T-helper 1 cell treated with Interleukin-12 subunit alpha and Interleukin-12 subunit beta and Interleukin-4 antibody, amounts not matched to agents 30 μg/mL and 1 μg/mL, for 36 hours (primary cell): ENCODE measurements around the gene ENPP3.

Experiments
- H3K27ac Mint-ChIP-seq: one replicate; pipeline ENCODE4 v1.8.0; 2021; ENCODE audit warnings: mild to moderate bottlenecking, mixed read lengths
- H3K27me3 Mint-ChIP-seq: one replicate; pipeline ENCODE4 v1.8.0; 2021; ENCODE audit warnings: low read depth, mixed read lengths
- H3K36me3 Mint-ChIP-seq: one replicate; pipeline ENCODE4 v1.8.0; 2021; ENCODE audit warnings: low read depth, mixed read lengths
- H3K4me1 Mint-ChIP-seq: one replicate; pipeline ENCODE4 v1.8.0; 2021; ENCODE audit warnings: low read depth, mixed read lengths
- H3K4me3 Mint-ChIP-seq: one replicate; pipeline ENCODE4 v1.8.0; 2021; ENCODE audit warnings: mild to moderate bottlenecking, moderate library complexity, mixed read lengths
- H3K9me3 Mint-ChIP-seq: one replicate; pipeline ENCODE4 v1.8.0; 2021; ENCODE audit warnings: mixed read lengths

ENPP3 gene

GRCh38 chr6:131787766-131788712, 150.9 kb downstream of the ENPP3 start:
- H3K36me3 Mint-ChIP-seq = no peaks in the 10 kb centered on the region
- H3K9me3 Mint-ChIP-seq = no peaks in the 10 kb centered on the region
- H3K27me3 Mint-ChIP-seq = no peaks in the 10 kb centered on the region
- H3K4me3 Mint-ChIP-seq = no peak overlapping the region
- peaks cover 8% of the 10 kb centered on the region for H3K4me1 Mint-ChIP-seq
- no peak overlapping the region for H3K27ac Mint-ChIP-seq

- H3K4me1 Mint-ChIP-seq = peaks cover 8% of the 10 kb centered on the region
- no peaks in the 10 kb centered on the region for H3K9me3 Mint-ChIP-seq
- no peak overlapping the region for H3K27ac Mint-ChIP-seq
These were observed 152.1 kb downstream of the ENPP3 start for GRCh38 chr6:131789219-131789618.

DNA sequence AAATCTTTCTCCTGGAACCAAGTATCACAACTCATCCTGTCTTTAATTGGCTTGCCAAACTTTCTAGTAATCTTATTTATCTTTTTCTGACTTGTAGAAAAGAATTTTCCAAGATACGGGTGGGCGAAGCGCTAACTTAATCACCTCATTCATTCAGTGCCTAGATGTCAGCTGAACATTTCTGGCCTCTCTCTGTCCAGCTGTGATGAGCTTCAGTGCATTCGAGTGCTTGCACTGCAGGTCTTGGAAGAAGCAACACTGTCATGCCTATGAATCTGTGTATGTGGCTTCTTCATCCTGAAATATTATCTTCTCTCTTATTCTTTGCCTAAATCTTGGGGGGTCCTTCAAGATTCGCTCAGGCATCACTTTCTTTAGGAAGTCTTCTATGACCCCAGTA, 154.4 kb downstream of the ENPP3 start:
- Mint-ChIP-seq H3K27ac (no peak overlapping the region), H3K27me3 (no peaks in the 10 kb centered on the region), H3K36me3 (no peaks in the 10 kb centered on the region), H3K4me3 (no peak overlapping the region), H3K9me3 (no peaks in the 10 kb centered on the region), H3K4me1 (peaks cover 8% of the 10 kb centered on the region)

More at GRCh38 chr6:131789219-131789618, 152.1 kb downstream of the ENPP3 start:
- Mint-ChIP-seq H3K27me3 (no peaks in the 10 kb centered on the region), H3K36me3 (no peaks in the 10 kb centered on the region), H3K4me3 (no peak overlapping the region)

DNA sequence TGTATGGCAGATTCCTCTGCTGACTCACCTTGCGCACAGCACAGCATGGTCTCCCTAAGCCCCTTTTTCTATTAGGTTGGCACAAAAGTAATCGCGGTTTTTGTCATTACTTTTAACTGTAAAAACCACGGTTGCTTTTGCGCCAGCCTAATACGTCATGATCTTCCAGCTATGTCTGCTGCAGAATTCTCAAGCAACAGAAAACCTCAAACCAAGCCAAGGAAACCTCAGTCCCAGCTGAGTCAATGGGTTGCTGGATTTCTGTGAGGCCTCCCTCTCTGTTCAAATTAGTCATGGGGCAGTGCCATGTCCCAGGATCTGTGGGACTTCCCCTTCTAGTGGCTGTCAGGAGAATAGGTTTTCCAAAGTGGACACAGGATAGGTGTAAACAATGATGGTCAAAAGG, 155.0 kb downstream of the ENPP3 start:
- Mint-ChIP-seq H3K27ac (no peak overlapping the region), H3K27me3 (no peaks in the 10 kb centered on the region), H3K9me3 (no peaks in the 10 kb centered on the region), H3K4me1 (peaks cover 8% of the 10 kb centered on the region), H3K36me3 (no peaks in the 10 kb centered on the region), H3K4me3 (no peak overlapping the region)

- no peaks in the 10 kb centered on the region for H3K36me3 Mint-ChIP-seq
- H3K27ac Mint-ChIP-seq = no peak overlapping the region
- no peaks in the 10 kb centered on the region for H3K4me1 Mint-ChIP-seq
- peaks cover 8% of the 10 kb centered on the region for H3K27me3 Mint-ChIP-seq
- H3K9me3 Mint-ChIP-seq = no peaks in the 10 kb centered on the region
- H3K4me3 Mint-ChIP-seq = no peak overlapping the region
These were observed 158.3 kb downstream of the ENPP3 start for GRCh38 chr6:131795366-131795765.
